Activated CD8-positive, alpha-beta memory T cell treated with anti-CD3 and anti-CD28 coated beads, Interleukin-2, amount 50 U/mL, for 48 hours (primary cell): Measurements from ENCODE around the gene ELAVL3.
"Not testable (repeated sequence)": the region's sequence is repeated elsewhere in the genome, so short reads cannot be mapped to it uniquely, and the experiment has no call there.

Source experiments
- DNase-seq: peaks from one replicate; pipeline ENCODE4 v3.0.0-alpha.2; 2020

The ELAVL3 gene

GRCh38 chr19:11458236-11458900, 22.5 kb downstream of the ELAVL3 start:
- DNase-seq: no peak

- no peak for DNase-seq
Measured at GRCh38 chr19:11457831-11458230, 23.0 kb downstream of the ELAVL3 start.

GRCh38 chr19:11457115-11457514, 23.7 kb downstream of the ELAVL3 start:
- no peak for DNase-seq

- no peak for DNase-seq
Measured at GRCh38 chr19:11456659-11457058, 24.2 kb downstream of the ELAVL3 start.

- not testable (repeated sequence) for DNase-seq
Measured at GRCh38 chr19:11455233-11455554, 25.7 kb downstream of the ELAVL3 start.

- DNase-seq: no peak
Measured at GRCh38 chr19:11453468-11454341, 27.1 kb downstream of the ELAVL3 start.

- no peak for DNase-seq
Measured at GRCh38 chr19:11452620-11453310, 28.1 kb downstream of the ELAVL3 start.

GRCh38 chr19:11451871-11452619, 28.8 kb downstream of the ELAVL3 start:
- no peak for DNase-seq

GRCh38 chr19:11451327-11451870, 29.4 kb downstream of the ELAVL3 start:
- no peak for DNase-seq

- DNase-seq: no peak
Measured at GRCh38 chr19:11450570-11451326, 30.1 kb downstream of the ELAVL3 start.

- no peak for DNase-seq
Measured at GRCh38 chr19:11448923-11449554, 31.8 kb downstream of the ELAVL3 start.

GRCh38 chr19:11448410-11448809, 32.4 kb downstream of the ELAVL3 start:
- DNase-seq: no peak

- DNase-seq: no peak
Measured at GRCh38 chr19:11447347-11448262, 33.2 kb downstream of the ELAVL3 start.

GRCh38 chr19:11446652-11447301, 34.1 kb downstream of the ELAVL3 start:
- peak; percentile 78 for DNase-seq

GRCh38 chr19:11446271-11446651, 34.6 kb downstream of the ELAVL3 start:
- DNase-seq: no peak

- no peak for DNase-seq
Measured at GRCh38 chr19:11445141-11445540, 35.7 kb downstream of the ELAVL3 start.

- DNase-seq: no peak
Measured at GRCh38 chr19:11444059-11444458, 36.8 kb downstream of the ELAVL3 start.

GRCh38 chr19:11437955-11438354, 42.9 kb downstream of the ELAVL3 start:
- DNase-seq: no peak

GRCh38 chr19:11435833-11436313, 45.0 kb downstream of the ELAVL3 start:
- DNase-seq: peak; percentile 66
